ENCODE data around the gene IL1RAPL1.

IL1RAPL1 gene

GRCh38 chrX:29172880-29173279 is 585.6 kb downstream of the IL1RAPL1 start:
- no peak overlapping the region for H3K4me2 ChIP-seq (ENCODE audit: insufficient read depth, low read length, poor library complexity, severe bottlenecking)
- no peak overlapping the region for H2AK5ac ChIP-seq (ENCODE audit: low read depth, low read length)
- H3K79me1 ChIP-seq (ENCODE audit: low read depth, low read length), result no peaks in the 10 kb centered on the region
- no peak overlapping the region for H2BK15ac ChIP-seq (ENCODE audit: low read length)
- no peak overlapping the region for H2BK12ac ChIP-seq (ENCODE audit: low read length)
- no peaks in the 10 kb centered on the region for H3K36me3 ChIP-seq (replicated peaks in 1 of 2; ENCODE audit: control insufficient read depth in 2 of 2, insufficient read depth in 2 of 2, low read length in 2 of 2)
- no peak overlapping the region for H3K14ac ChIP-seq (ENCODE audit: low read length)
- H4K91ac ChIP-seq (ENCODE audit: low read depth, low read length, poor library complexity), result no peak overlapping the region
- no peak overlapping the region for H3K9ac ChIP-seq (ENCODE audit: low read depth, low read length, poor library complexity)
- H3K4me1 ChIP-seq (ENCODE audit: control insufficient read depth in 2 of 2, insufficient read depth in 1 of 2, low read depth in 1 of 2, low read length in 2 of 2), result no peaks in the 10 kb centered on the region
- H3K23ac ChIP-seq (ENCODE audit: low read depth, low read length, poor library complexity), result no peak overlapping the region
- no CpG with 5 or more reads among the region's 3 CpGs for WGBS, 2 donors (ENCODE audit: extremely low coverage in 2 of 2, insufficient read length in 2 of 2, insufficient replicate concordance in 1 of 2)
- H2AFZ ChIP-seq (ENCODE audit: low read length), result no peak overlapping the region
- no peaks in the 10 kb centered on the region for H3K27me3 ChIP-seq (ENCODE audit: control insufficient read depth in 3 of 3, insufficient read depth in 3 of 3, low read depth in 1 of 3, low read length in 3 of 3)
- H3K9me3 ChIP-seq (replicated peaks in 1 of 2; ENCODE audit: control insufficient read depth in 2 of 2, insufficient read depth in 1 of 2, low read depth in 1 of 2, low read length in 2 of 2), result no peaks in the 10 kb centered on the region
- no peak overlapping the region for H2BK120ac ChIP-seq (ENCODE audit: low read depth, low read length)
- H3K4ac ChIP-seq (ENCODE audit: low read length), result no peak overlapping the region
- no peak overlapping the region for H2BK5ac ChIP-seq (ENCODE audit: low read length)
- no peak overlapping the region for H4K8ac ChIP-seq (ENCODE audit: low read depth, low read length)
- no peak for DNase-seq (ENCODE audit: low spot score)
- no peak overlapping the region for H3K27ac ChIP-seq (replicated peaks; ENCODE audit: low read length)
- H3K18ac ChIP-seq (ENCODE audit: low read length), result no peak overlapping the region
- no peak overlapping the region for H3K4me3 ChIP-seq (ENCODE audit: low read length in 2 of 2)

DNA sequence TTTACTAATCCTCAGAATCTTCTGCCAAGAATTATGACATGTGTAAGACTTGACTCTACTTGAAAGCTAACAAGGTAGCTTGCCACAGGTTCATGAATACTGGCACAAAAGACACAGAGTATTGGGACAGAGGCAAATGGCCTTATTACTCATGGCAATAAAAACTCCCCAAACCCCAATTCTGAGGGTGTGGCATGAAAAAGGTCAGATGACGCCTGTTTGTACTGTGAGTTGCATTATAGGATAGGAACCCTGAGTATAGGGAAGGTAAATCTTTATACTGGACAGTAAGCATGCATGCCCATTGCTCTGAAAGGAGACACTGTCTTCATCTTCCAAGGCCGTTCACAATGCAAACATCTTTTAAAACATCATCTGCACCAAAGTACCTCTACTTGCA is 600.0 kb downstream of the IL1RAPL1 start:
- WGBS, 2 donors (ENCODE audit: extremely low coverage in 2 of 2, insufficient read length in 2 of 2, insufficient replicate concordance in 1 of 2), result no CpG with 5 or more reads among the region's 2 CpGs

DNA sequence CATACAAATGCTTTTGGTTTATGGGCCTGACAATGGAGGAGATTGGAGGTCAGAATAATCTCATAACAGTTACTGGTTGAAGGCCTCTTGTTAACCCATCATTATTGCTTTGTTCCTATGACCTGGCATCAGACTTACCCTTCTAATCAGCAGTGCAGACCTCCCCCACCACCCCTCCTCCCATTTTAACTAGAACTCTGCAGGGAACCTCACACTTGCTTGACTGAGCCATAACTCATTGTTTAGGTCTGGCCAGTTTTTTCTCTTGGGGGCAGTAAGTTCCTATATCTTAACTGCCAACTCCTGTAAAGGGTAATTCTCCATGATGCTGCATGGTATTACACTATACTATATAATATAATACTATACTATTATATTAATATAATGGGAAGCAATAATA is 609.3 kb downstream of the IL1RAPL1 start:
- Histone ChIP-seq H3K9ac (ENCODE audit: low read depth, low read length, poor library complexity) (no peak overlapping the region), H2BK120ac (ENCODE audit: low read depth, low read length) (no peak overlapping the region), H3K18ac (ENCODE audit: low read length) (no peak overlapping the region), H3K14ac (ENCODE audit: low read length) (no peak overlapping the region), H2BK5ac (ENCODE audit: low read length) (no peak overlapping the region), H4K91ac (ENCODE audit: low read depth, low read length, poor library complexity) (no peak overlapping the region), H2BK12ac (ENCODE audit: low read length) (no peak overlapping the region), H3K79me1 (ENCODE audit: low read depth, low read length) (no peaks in the 10 kb centered on the region), H3K27me3 (ENCODE audit: control insufficient read depth in 3 of 3, insufficient read depth in 3 of 3, low read depth in 1 of 3, low read length in 3 of 3) (no peaks in the 10 kb centered on the region), H2AK5ac (ENCODE audit: low read depth, low read length) (no peak overlapping the region), H3K4me2 (ENCODE audit: insufficient read depth, low read length, poor library complexity, severe bottlenecking) (no peak overlapping the region), H2BK15ac (ENCODE audit: low read length) (no peak overlapping the region), H3K27ac (replicated peaks; ENCODE audit: low read length) (no peak overlapping the region), H3K9me3 (replicated peaks in 1 of 2; ENCODE audit: control insufficient read depth in 2 of 2, insufficient read depth in 1 of 2, low read depth in 1 of 2, low read length in 2 of 2) (no peaks in the 10 kb centered on the region), H3K36me3 (replicated peaks in 1 of 2; ENCODE audit: control insufficient read depth in 2 of 2, insufficient read depth in 2 of 2, low read length in 2 of 2) (no peaks in the 10 kb centered on the region), H3K4ac (ENCODE audit: low read length) (no peak overlapping the region), H2AFZ (ENCODE audit: low read length) (no peak overlapping the region), H4K8ac (ENCODE audit: low read depth, low read length) (no peak overlapping the region), H3K4me3 (ENCODE audit: low read length in 2 of 2) (no peak overlapping the region), H3K23ac (ENCODE audit: low read depth, low read length, poor library complexity) (no peak overlapping the region), H3K4me1 (ENCODE audit: control insufficient read depth in 2 of 2, insufficient read depth in 1 of 2, low read depth in 1 of 2, low read length in 2 of 2) (no peaks in the 10 kb centered on the region)
- no peak for DNase-seq (ENCODE audit: low spot score)

More for the DNA sequence above, 600.0 kb downstream of the IL1RAPL1 start:
- Histone ChIP-seq H3K4ac (ENCODE audit: low read length) (no peak overlapping the region), H3K27ac (replicated peaks; ENCODE audit: low read length) (no peak overlapping the region), H2AFZ (ENCODE audit: low read length) (no peak overlapping the region), H3K9ac (ENCODE audit: low read depth, low read length, poor library complexity) (no peak overlapping the region), H3K4me2 (ENCODE audit: insufficient read depth, low read length, poor library complexity, severe bottlenecking) (no peak overlapping the region), H2BK120ac (ENCODE audit: low read depth, low read length) (no peak overlapping the region), H3K9me3 (replicated peaks in 1 of 2; ENCODE audit: control insufficient read depth in 2 of 2, insufficient read depth in 1 of 2, low read depth in 1 of 2, low read length in 2 of 2) (no peaks in the 10 kb centered on the region), H3K27me3 (ENCODE audit: control insufficient read depth in 3 of 3, insufficient read depth in 3 of 3, low read depth in 1 of 3, low read length in 3 of 3) (no peaks in the 10 kb centered on the region), H3K23ac (ENCODE audit: low read depth, low read length, poor library complexity) (no peak overlapping the region), H2BK15ac (ENCODE audit: low read length) (no peak overlapping the region), H3K79me1 (ENCODE audit: low read depth, low read length) (no peaks in the 10 kb centered on the region), H2AK5ac (ENCODE audit: low read depth, low read length) (no peak overlapping the region), H3K36me3 (replicated peaks in 1 of 2; ENCODE audit: control insufficient read depth in 2 of 2, insufficient read depth in 2 of 2, low read length in 2 of 2) (no peaks in the 10 kb centered on the region), H4K91ac (ENCODE audit: low read depth, low read length, poor library complexity) (no peak overlapping the region), H2BK5ac (ENCODE audit: low read length) (no peak overlapping the region), H3K4me1 (ENCODE audit: control insufficient read depth in 2 of 2, insufficient read depth in 1 of 2, low read depth in 1 of 2, low read length in 2 of 2) (no peaks in the 10 kb centered on the region), H3K14ac (ENCODE audit: low read length) (no peak overlapping the region), H3K18ac (ENCODE audit: low read length) (no peak overlapping the region), H4K8ac (ENCODE audit: low read depth, low read length) (no peak overlapping the region), H2BK12ac (ENCODE audit: low read length) (no peak overlapping the region), H3K4me3 (ENCODE audit: low read length in 2 of 2) (no peak overlapping the region)
- DNase-seq (ENCODE audit: low spot score), result no peak

GRCh38 chrX:29215251-29215650 is 628.0 kb downstream of the IL1RAPL1 start:
- Histone ChIP-seq H2BK120ac (ENCODE audit: low read depth, low read length) (no peak overlapping the region), H3K9ac (ENCODE audit: low read depth, low read length, poor library complexity) (no peak overlapping the region), H4K91ac (ENCODE audit: low read depth, low read length, poor library complexity) (no peak overlapping the region), H3K27me3 (ENCODE audit: control insufficient read depth in 3 of 3, insufficient read depth in 3 of 3, low read depth in 1 of 3, low read length in 3 of 3) (no peaks in the 10 kb centered on the region), H3K36me3 (replicated peaks in 1 of 2; ENCODE audit: control insufficient read depth in 2 of 2, insufficient read depth in 2 of 2, low read length in 2 of 2) (no peaks in the 10 kb centered on the region), H2BK5ac (ENCODE audit: low read length) (no peak overlapping the region), H2AFZ (ENCODE audit: low read length) (no peak overlapping the region), H2BK15ac (ENCODE audit: low read length) (no peak overlapping the region), H3K4ac (ENCODE audit: low read length) (no peak overlapping the region), H3K4me1 (ENCODE audit: control insufficient read depth in 2 of 2, insufficient read depth in 1 of 2, low read depth in 1 of 2, low read length in 2 of 2) (no peaks in the 10 kb centered on the region), H3K18ac (ENCODE audit: low read length) (no peak overlapping the region), H3K4me3 (ENCODE audit: low read length in 2 of 2) (no peak overlapping the region), H3K23ac (ENCODE audit: low read depth, low read length, poor library complexity) (no peak overlapping the region), H2AK5ac (ENCODE audit: low read depth, low read length) (no peak overlapping the region), H3K4me2 (ENCODE audit: insufficient read depth, low read length, poor library complexity, severe bottlenecking) (no peak overlapping the region), H3K27ac (replicated peaks; ENCODE audit: low read length) (no peak overlapping the region), H3K14ac (ENCODE audit: low read length) (no peak overlapping the region), H2BK12ac (ENCODE audit: low read length) (no peak overlapping the region), H3K9me3 (replicated peaks in 1 of 2; ENCODE audit: control insufficient read depth in 2 of 2, insufficient read depth in 1 of 2, low read depth in 1 of 2, low read length in 2 of 2) (no peaks in the 10 kb centered on the region), H4K8ac (ENCODE audit: low read depth, low read length) (no peak overlapping the region), H3K79me1 (ENCODE audit: low read depth, low read length) (no peaks in the 10 kb centered on the region)
- DNase-seq (ENCODE audit: low spot score), result no peak
- no CpG with 5 or more reads among the region's 4 CpGs for WGBS, 2 donors (ENCODE audit: extremely low coverage in 2 of 2, insufficient read length in 2 of 2, insufficient replicate concordance in 1 of 2)

Measured in neuronal stem cell (in vitro differentiated cells).